ENCODE measurements around the gene PMFBP1.

GRCh38 chr16:72187551-72187950, 15.6 kb upstream of the PMFBP1 start:
- TF ChIP-seq POLR2A (IDR thresholded peaks at IDR 0.05) (no peak), CTCF (IDR thresholded peaks at IDR 0.05) (no peak)

Data from heart left ventricle (tissue), 13 donors.